GM21367 (cell line): ENCODE data around the gene TRMT11.
"Not testable (repeated sequence)": the region's sequence is repeated elsewhere in the genome, so short reads cannot be mapped to it uniquely, and the experiment has no call there.

Source experiments
- ATAC-seq: cut with Tn5 transposase; IDR thresholded peaks from one replicate; pipeline ENCODE4 v1.9.1; 2021; ENCODE audit not compliant: unreplicated experiment

TRMT11 gene

GRCh38 chr6:125991653-125992052 lies 5.3 kb downstream of the TRMT11 start:
- ATAC-seq: no peak

- ATAC-seq: no peak
Measured at GRCh38 chr6:125994670-125995488, 8.5 kb downstream of the TRMT11 start.

- ATAC-seq: peak; percentile 96
Measured at GRCh38 chr6:125995972-125996580, 9.7 kb downstream of the TRMT11 start.

GRCh38 chr6:126002755-126003679 lies 16.7 kb downstream of the TRMT11 start:
- no peak for ATAC-seq

- ATAC-seq: no peak
Measured at GRCh38 chr6:126007800-126008199, 21.5 kb downstream of the TRMT11 start.

- no peak for ATAC-seq
Measured at GRCh38 chr6:126010040-126010439, 23.7 kb downstream of the TRMT11 start.

GRCh38 chr6:126015863-126016262 lies 29.5 kb downstream of the TRMT11 start:
- no peak for ATAC-seq

GRCh38 chr6:126016591-126016990 lies 30.3 kb downstream of the TRMT11 start:
- no peak for ATAC-seq

GRCh38 chr6:126017668-126018067 lies 31.3 kb downstream of the TRMT11 start:
- no peak for ATAC-seq

- ATAC-seq: no peak
Measured at GRCh38 chr6:126020305-126021050, 34.1 kb downstream of the TRMT11 start.

GRCh38 chr6:126023474-126023873 lies 37.1 kb downstream of the TRMT11 start:
- ATAC-seq: not testable (repeated sequence)

GRCh38 chr6:126026001-126026400 lies 39.7 kb downstream of the TRMT11 start:
- ATAC-seq: no peak

- no peak for ATAC-seq
Measured at GRCh38 chr6:126027601-126028000, 41.3 kb downstream of the TRMT11 start.

- no peak for ATAC-seq
Measured at GRCh38 chr6:126030045-126030444, 43.7 kb downstream of the TRMT11 start.

- peak; percentile 94 for ATAC-seq
Measured at GRCh38 chr6:126033696-126034095, 47.4 kb downstream of the TRMT11 start.

- no peak for ATAC-seq
Measured at GRCh38 chr6:126034656-126035055, 48.3 kb downstream of the TRMT11 start.

- ATAC-seq: no peak
Measured at GRCh38 chr6:126035764-126036163, 49.4 kb downstream of the TRMT11 start.

- ATAC-seq: no peak
Measured at GRCh38 chr6:126038234-126038633, 51.9 kb downstream of the TRMT11 start.

GRCh38 chr6:126039284-126039683 lies 52.9 kb downstream of the TRMT11 start:
- no peak for ATAC-seq

- ATAC-seq: no peak
Measured at GRCh38 chr6:126040394-126040793, 54.1 kb downstream of the TRMT11 start.

- no peak for ATAC-seq
Measured at GRCh38 chr6:126040826-126041225, 54.5 kb downstream of the TRMT11 start.
